HG02885 (cell line): ENCODE results near the gene MLNR.

ENCODE experiments used
- ATAC-seq: cut with Tn5 transposase; IDR thresholded peaks from one replicate; pipeline ENCODE4 v1.9.1; 2021; ENCODE audit warnings: mild to moderate bottlenecking; ENCODE audit not compliant: unreplicated experiment, poor library complexity

MLNR gene

GRCh38 chr13:49271264-49271663 is 51.1 kb downstream of the MLNR start:
- no peak for ATAC-seq
